GM23338 (cell line): ENCODE measurements around the gene GGCX. TPM values are rescaled to one million over a fixed set of nuclear protein-coding genes. Genes with fewer than 3 reads are reported as not detected.

ENCODE experiments used
- ATAC-seq: fragments of 200-7000 bp; cut with Tn5 transposase; 3 replicates; pipeline ENCODE4 v1.9.1; 2020
- DNase-seq: peaks from one replicate; pipeline ENCODE4 v3.0.0-alpha.2; 2015; ENCODE audit warnings: low spot score
- H2AFZ ChIP-seq: fragments of 200-600 bp; sonication (generic); 2 replicates; pipeline ENCODE4 v1.8.0; 2016; ENCODE audit warnings: antibody characterized with exemption, mild to moderate bottlenecking, moderate library complexity
- H3F3A ChIP-seq: fragments of 200-600 bp; sonication (generic); replicated peaks from 2 replicates; pipeline ENCODE4 v1.8.0; 2017; ENCODE audit warnings: antibody characterized with exemption, mixed run types, low read depth
- H3K27ac ChIP-seq: fragments of 200-600 bp; sonication (generic); 2 replicates; pipeline ENCODE4 v1.6.1; 2016; ENCODE audit warnings: low read depth
- H3K27me3 ChIP-seq: fragments of 200-600 bp; sonication (generic); 2 replicates; pipeline ENCODE4 v1.8.0; 2016; ENCODE audit warnings: mild to moderate bottlenecking, mixed run types, moderate library complexity; ENCODE audit not compliant: insufficient read depth
- H3K36me3 ChIP-seq: fragments of 200-600 bp; sonication (generic); 2 replicates; pipeline ENCODE4 v1.8.0; 2016; ENCODE audit warnings: mild to moderate bottlenecking; ENCODE audit not compliant: insufficient read depth
- H3K4me1 ChIP-seq: fragments of 200-600 bp; sonication (generic); 2 replicates; pipeline ENCODE4 v1.8.0; 2016; ENCODE audit warnings: mild to moderate bottlenecking, moderate library complexity; ENCODE audit not compliant: insufficient read depth
- H3K4me2 ChIP-seq: fragments of 200-600 bp; sonication (generic); 2 replicates; pipeline ENCODE4 v1.7.1; 2017; ENCODE audit warnings: mixed run types
- H3K4me3 ChIP-seq: fragments of 200-600 bp; sonication (generic); 2 replicates; pipeline ENCODE4 v1.6.1; 2016; ENCODE audit warnings: mixed run types
- H3K79me2 ChIP-seq: fragments of 200-600 bp; sonication (generic); replicated peaks from 2 replicates; pipeline ENCODE4 v1.8.0; 2017; ENCODE audit warnings: mild to moderate bottlenecking; ENCODE audit not compliant: insufficient read depth
- H3K9me2 ChIP-seq: fragments of 200-600 bp; sonication (generic); 2 replicates; pipeline ENCODE4 v1.8.0; 2017; ENCODE audit not compliant: insufficient read depth
- H4K20me1 ChIP-seq: fragments of 200-600 bp; sonication (generic); replicated peaks from 2 replicates; pipeline ENCODE4 v1.8.0; 2017; ENCODE audit warnings: mild to moderate bottlenecking; ENCODE audit not compliant: insufficient read depth
- H3K27ac Mint-ChIP-seq: 2 replicates; pipeline ENCODE4 v1.8.0; 2020; ENCODE audit warnings: inconsistent platforms, mild to moderate bottlenecking, moderate library complexity, mixed read lengths
- H3K27me3 Mint-ChIP-seq: 3 replicates; pipeline ENCODE4 v1.8.0; 2022; ENCODE audit warnings: low read depth, mild to moderate bottlenecking, moderate library complexity, mixed read lengths, inconsistent platforms; ENCODE audit not compliant: insufficient read depth, poor library complexity
- H3K36me3 Mint-ChIP-seq: 3 replicates; pipeline ENCODE4 v1.8.0; 2021; ENCODE audit warnings: low read depth, mild to moderate bottlenecking, inconsistent platforms, moderate library complexity, mixed read lengths
- H3K4me1 Mint-ChIP-seq: 3 replicates; pipeline ENCODE4 v1.8.0; 2020; ENCODE audit warnings: mild to moderate bottlenecking, inconsistent platforms, mixed read lengths
- H3K4me3 Mint-ChIP-seq: 3 replicates; pipeline ENCODE4 v1.8.0; 2021; ENCODE audit warnings: moderate library complexity, mild to moderate bottlenecking, inconsistent platforms, mixed read lengths
- H3K9me3 Mint-ChIP-seq: 3 replicates; pipeline ENCODE4 v1.8.0; 2020; ENCODE audit warnings: moderate library complexity, mild to moderate bottlenecking, inconsistent platforms, mixed read lengths
- EZH2 ChIP-seq: fragments of 200-600 bp; sonication (generic); IDR thresholded peaks from one replicate; pipeline ENCODE4 v1.8.0; 2017; ENCODE audit warnings: antibody characterized with exemption, mild to moderate bottlenecking, low read depth; ENCODE audit not compliant: unreplicated experiment
- EZH2phosphoT487 ChIP-seq: fragments of 200-600 bp; sonication (generic); IDR thresholded peaks from one replicate; pipeline ENCODE4 v1.8.1; 2018; ENCODE audit warnings: antibody characterized with exemption; ENCODE audit not compliant: unreplicated experiment
- JUNB ChIP-seq: IDR thresholded peaks from one replicate; pipeline ENCODE4 v1.6.1; 2016; ENCODE audit warnings: antibody characterized with exemption; ENCODE audit not compliant: unreplicated experiment
- POLR2AphosphoS5 ChIP-seq: IDR thresholded peaks from 2 replicates; pipeline ENCODE4 v1.6.1; 2016; ENCODE audit warnings: antibody characterized with exemption, low read depth
- STAT1 ChIP-seq: IDR thresholded peaks from one replicate; pipeline ENCODE4 v1.6.1; 2016; ENCODE audit warnings: antibody characterized with exemption; ENCODE audit not compliant: unreplicated experiment
- ZNF114 ChIP-seq: fragments of 250-450 bp; sonication (Bioruptor Pico); IDR thresholded peaks from 2 replicates; pipeline ENCODE4 v1.5.0; 2020; ENCODE audit warnings: mild to moderate bottlenecking, moderate library complexity
- ZNF331 ChIP-seq: fragments of 250-450 bp; sonication (Bioruptor Pico); IDR thresholded peaks from 2 replicates; pipeline ENCODE4 v1.5.0; 2020; ENCODE audit warnings: low read depth, mild to moderate bottlenecking, moderate library complexity
- polyA plus RNA-seq: library from polyadenylated mRNA; unstranded; fragments of >200 nt; fragmentation: Nextera tagmentation; extraction: Ambion mirVana; gene quantifications from 2 replicates; pipeline ENCODE4 v1.2.1, GENCODE V29; 2016
- total RNA-seq: library from RNA; depleted of rRNA; stranded (reverse); fragments of >200 nt; shearing (Covaris generic); gene quantifications from 2 replicates; pipeline ENCODE4 v1.2.3, GENCODE V29; 2014
- TF ChIP-seq, protein P1 (sequence below): IDR thresholded peaks from one replicate; pipeline ENCODE4 v1.6.1; 2018; ENCODE audit warnings: antibody characterized with exemption; ENCODE audit not compliant: unreplicated experiment
- TF ChIP-seq, protein P2 (sequence below): IDR thresholded peaks from 2 replicates; pipeline ENCODE4 v1.6.1; 2016; ENCODE audit warnings: antibody characterized with exemption

GGCX gene
- total and polyA plus RNA-seq, 2 experiments from 2014 or later, result 14.4 to 36.2 TPM

DNA sequence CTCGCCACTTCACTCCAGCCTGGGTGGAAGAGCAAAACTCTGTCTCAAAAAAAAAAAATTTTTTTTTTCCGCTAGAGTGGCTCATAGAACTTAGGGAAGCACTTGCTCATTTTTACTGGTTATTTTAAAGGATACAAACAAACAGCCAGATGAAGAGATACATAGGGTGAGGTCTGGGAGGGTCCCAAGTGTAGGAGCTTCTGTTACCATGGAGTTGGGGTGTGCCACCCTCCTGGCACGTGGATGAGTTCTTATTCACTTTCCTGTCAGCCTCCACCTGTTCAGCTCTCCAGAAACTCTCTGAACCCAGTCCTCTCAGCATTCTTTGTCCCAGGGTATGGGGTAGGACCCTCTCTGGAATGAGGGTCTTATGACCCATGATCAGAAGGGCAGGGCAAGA, 27.2 kb downstream of the GGCX start:
- H3K36me3 ChIP-seq, result no peaks in the 10 kb centered on the region
- no peak overlapping the region for H3K4me3 Mint-ChIP-seq
- peaks cover 6% of the 10 kb centered on the region for H3K36me3 Mint-ChIP-seq
- H3K4me3 ChIP-seq, result no peak overlapping the region
- no peak overlapping the region for H3K27ac ChIP-seq
- peaks cover 7% of the 10 kb centered on the region; the same call in 1 of the 2 replicates for H3K4me1 ChIP-seq
- H2AFZ ChIP-seq, result no peak overlapping the region
- H3K27ac Mint-ChIP-seq, result no peak overlapping the region
- H4K20me1 ChIP-seq, result no peaks in the 10 kb centered on the region
- no peak overlapping the region for H3K4me2 ChIP-seq
- no peaks in the 10 kb centered on the region for H3K9me2 ChIP-seq
- H3K79me2 ChIP-seq, result peaks cover 10% of the 10 kb centered on the region
- DNase-seq (no peak), ATAC-seq (no peak)
- H3K4me1 Mint-ChIP-seq, result peaks cover 16% of the 10 kb centered on the region
- peaks cover 3% of the 10 kb centered on the region; the same call in 2 of the 3 replicates for H3K9me3 Mint-ChIP-seq
- H3K27me3 Mint-ChIP-seq, result peaks cover 17% of the 10 kb centered on the region
- TF ChIP-seq, protein P1, sequence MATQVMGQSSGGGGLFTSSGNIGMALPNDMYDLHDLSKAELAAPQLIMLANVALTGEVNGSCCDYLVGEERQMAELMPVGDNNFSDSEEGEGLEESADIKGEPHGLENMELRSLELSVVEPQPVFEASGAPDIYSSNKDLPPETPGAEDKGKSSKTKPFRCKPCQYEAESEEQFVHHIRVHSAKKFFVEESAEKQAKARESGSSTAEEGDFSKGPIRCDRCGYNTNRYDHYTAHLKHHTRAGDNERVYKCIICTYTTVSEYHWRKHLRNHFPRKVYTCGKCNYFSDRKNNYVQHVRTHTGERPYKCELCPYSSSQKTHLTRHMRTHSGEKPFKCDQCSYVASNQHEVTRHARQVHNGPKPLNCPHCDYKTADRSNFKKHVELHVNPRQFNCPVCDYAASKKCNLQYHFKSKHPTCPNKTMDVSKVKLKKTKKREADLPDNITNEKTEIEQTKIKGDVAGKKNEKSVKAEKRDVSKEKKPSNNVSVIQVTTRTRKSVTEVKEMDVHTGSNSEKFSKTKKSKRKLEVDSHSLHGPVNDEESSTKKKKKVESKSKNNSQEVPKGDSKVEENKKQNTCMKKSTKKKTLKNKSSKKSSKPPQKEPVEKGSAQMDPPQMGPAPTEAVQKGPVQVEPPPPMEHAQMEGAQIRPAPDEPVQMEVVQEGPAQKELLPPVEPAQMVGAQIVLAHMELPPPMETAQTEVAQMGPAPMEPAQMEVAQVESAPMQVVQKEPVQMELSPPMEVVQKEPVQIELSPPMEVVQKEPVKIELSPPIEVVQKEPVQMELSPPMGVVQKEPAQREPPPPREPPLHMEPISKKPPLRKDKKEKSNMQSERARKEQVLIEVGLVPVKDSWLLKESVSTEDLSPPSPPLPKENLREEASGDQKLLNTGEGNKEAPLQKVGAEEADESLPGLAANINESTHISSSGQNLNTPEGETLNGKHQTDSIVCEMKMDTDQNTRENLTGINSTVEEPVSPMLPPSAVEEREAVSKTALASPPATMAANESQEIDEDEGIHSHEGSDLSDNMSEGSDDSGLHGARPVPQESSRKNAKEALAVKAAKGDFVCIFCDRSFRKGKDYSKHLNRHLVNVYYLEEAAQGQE, result no peak
- no peak for TF ChIP-seq ZNF331 (CRISPR knock-in tag)
- H3K27me3 ChIP-seq, result no peaks in the 10 kb centered on the region
- no peaks in the 10 kb centered on the region for H3F3A ChIP-seq

DNA sequence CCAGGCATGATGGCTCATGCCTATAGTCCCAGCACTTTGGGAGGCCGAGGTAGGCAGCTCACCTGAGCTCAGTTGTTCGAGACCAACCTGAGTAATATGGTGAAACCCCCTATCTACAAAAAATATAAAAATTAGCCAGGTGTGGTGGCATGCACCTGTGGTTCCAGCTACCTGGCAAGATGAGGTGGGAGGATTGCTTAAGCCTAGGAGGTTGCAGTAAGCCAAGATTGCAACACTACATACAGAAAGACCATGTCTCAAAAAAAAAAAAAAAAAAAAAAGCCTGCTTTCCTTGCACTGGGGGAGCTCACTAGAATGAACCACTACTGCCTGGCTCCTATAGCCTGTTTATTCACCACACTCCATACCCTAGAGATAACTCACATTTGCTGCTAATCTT, 29.7 kb downstream of the GGCX start:
- Histone ChIP-seq H4K20me1 (no peaks in the 10 kb centered on the region), H3F3A (no peaks in the 10 kb centered on the region), H3K9me2 (no peaks in the 10 kb centered on the region), H2AFZ (no peak overlapping the region), H3K27me3 (no peaks in the 10 kb centered on the region), H3K79me2 (no peaks in the 10 kb centered on the region), H3K36me3 (no peaks in the 10 kb centered on the region), H3K27ac (no peak overlapping the region), H3K4me1 (no peaks in the 10 kb centered on the region), H3K4me2 (no peak overlapping the region), H3K4me3 (no peak overlapping the region)
- H3K4me1 Mint-ChIP-seq, result peaks cover 8% of the 10 kb centered on the region
- peaks cover 3% of the 10 kb centered on the region; the same call in 2 of the 3 replicates for H3K9me3 Mint-ChIP-seq
- no peak overlapping the region; the same call in 1 of the 2 replicates for H3K27ac Mint-ChIP-seq
- H3K27me3 Mint-ChIP-seq, result peaks cover 10% of the 10 kb centered on the region
- no peak for ATAC-seq
- no peak for DNase-seq
- no peak overlapping the region for H3K4me3 Mint-ChIP-seq
- H3K36me3 Mint-ChIP-seq, result peaks cover 5% of the 10 kb centered on the region
- TF ChIP-seq ZNF114 (CRISPR knock-in tag) (no peak), EZH2 (no peak), JUNB (no peak), POLR2AphosphoS5 (no peak), ZNF331 (CRISPR knock-in tag) (no peak), EZH2phosphoT487 (no peak), STAT1 (no peak)
- TF ChIP-seq, protein P2, sequence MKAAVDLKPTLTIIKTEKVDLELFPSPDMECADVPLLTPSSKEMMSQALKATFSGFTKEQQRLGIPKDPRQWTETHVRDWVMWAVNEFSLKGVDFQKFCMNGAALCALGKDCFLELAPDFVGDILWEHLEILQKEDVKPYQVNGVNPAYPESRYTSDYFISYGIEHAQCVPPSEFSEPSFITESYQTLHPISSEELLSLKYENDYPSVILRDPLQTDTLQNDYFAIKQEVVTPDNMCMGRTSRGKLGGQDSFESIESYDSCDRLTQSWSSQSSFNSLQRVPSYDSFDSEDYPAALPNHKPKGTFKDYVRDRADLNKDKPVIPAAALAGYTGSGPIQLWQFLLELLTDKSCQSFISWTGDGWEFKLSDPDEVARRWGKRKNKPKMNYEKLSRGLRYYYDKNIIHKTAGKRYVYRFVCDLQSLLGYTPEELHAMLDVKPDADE, result no peak
- TF ChIP-seq, protein P1, result no peak
